Spinal cord (tissue), 10 donors: ENCODE data around the gene TLX2. TPM values are rescaled to one million over a fixed set of nuclear protein-coding genes. Genes with fewer than 3 reads are reported as not detected.
A peak's percentile ranks its signal among the peaks of the same experiment; 100 is the strongest.

Source experiments
- DNase-seq, 6 donors: peaks; one replicate each; pipeline versions ENCODE4 v3.0.0 to v3.0.0-alpha.2; 2013 to 2015; ENCODE audit warnings: low spot score in 6 of 6, low read depth in 4 of 6
- H3K27ac ChIP-seq: one replicate; pipeline ENCODE4 v1.5.1; 2013; ENCODE audit warnings: low read depth, low read length, control low read depth
- H3K27me3 ChIP-seq: one replicate; pipeline ENCODE4 v1.6.1; 2013; ENCODE audit warnings: low read length; ENCODE audit not compliant: control insufficient read depth, insufficient read depth
- H3K36me3 ChIP-seq: one replicate; pipeline ENCODE4 v1.6.1; 2013; ENCODE audit warnings: low read length; ENCODE audit not compliant: control insufficient read depth, insufficient read depth
- H3K4me1 ChIP-seq: one replicate; pipeline ENCODE4 v1.6.1; 2013; ENCODE audit warnings: low read length; ENCODE audit not compliant: control insufficient read depth, insufficient read depth
- H3K4me3 ChIP-seq: one replicate; pipeline ENCODE4 v1.5.1; 2013; ENCODE audit warnings: low read depth, low read length, control low read depth
- H3K9me3 ChIP-seq: one replicate; pipeline ENCODE4 v1.6.1; 2013; ENCODE audit warnings: low read length; ENCODE audit not compliant: control insufficient read depth, insufficient read depth
- WGBS: methylation state at CpG from one replicate; pipeline ENCODE4 v1.1.5; 2013; ENCODE audit warnings: missing lambda C conversion rate; ENCODE audit not compliant: insufficient coverage; 5-methylcytosine and 5-hydroxymethylcytosine counted together
- polyA plus RNA-seq, 2 donors: library from polyadenylated mRNA; unstranded; fragments of 120-200 nt; gene quantifications; one replicate each; pipeline ENCODE4 v1.2.1, GENCODE V29; 2013; ENCODE audit not compliant: insufficient read length in 2 of 2
- total RNA-seq, 2 donors: library from RNA; depleted of rRNA in 1 of 2; stranded (reverse); fragments of 120-200 nt in 1 of 2; fragments of >200 nt in 1 of 2; gene quantifications; one replicate each; pipeline versions ENCODE4 v1.2.3 to v1.2.4, GENCODE V29; 2013 to 2014
- donor health status: healthy.

Gene TLX2
- total and polyA plus RNA-seq, 4 donors: 0.11 to 0.69 (median 0.27) TPM; not detected in 1

GRCh38 chr2:74553892-74554819 lies 39.9 kb downstream of the TLX2 start, which contains the start of the genes DOK1 and LOXL3:
Gene DOK1, plus strand, starts transcription at chr2:74554720. Its CDS starts 35 bp downstream, at chr2:74554755.
Gene LOXL3, minus strand, starts transcription at chr2:74553942. Its CDS starts 1,308 bp downstream, at chr2:74552634.
- Histone ChIP-seq H3K27ac (peak within 1 kb of the TSS; percentile 95), H3K36me3 (peaks cover 20% of the 10 kb centered on the region), H3K4me3 (peak within 1 kb of the TSS; percentile 77), H3K4me1 (peaks cover 50% of the 10 kb centered on the region), H3K27me3 (peaks cover 25% of the 10 kb centered on the region), H3K9me3 (no peaks in the 10 kb centered on the region)
- DNase-seq: peak in 3 of 6 donors; percentile 73 to 95 (median 89)
- 0% methylated on average over 71 of the region's 73 CpGs for WGBS

- H3K36me3 ChIP-seq: peaks cover 14% of the 10 kb centered on the region
- 1% methylated on average over 54 of the region's 58 CpGs for WGBS
- H3K4me1 ChIP-seq: peaks cover 42% of the 10 kb centered on the region
- DNase-seq: no peak
- peak overlapping the region; percentile 77 for H3K4me3 ChIP-seq
- H3K27me3 ChIP-seq: peaks cover 24% of the 10 kb centered on the region
- H3K27ac ChIP-seq: peak overlapping the region; percentile 95
- no peaks in the 10 kb centered on the region for H3K9me3 ChIP-seq
Measured at GRCh38 chr2:74554820-74555531, 40.7 kb downstream of the TLX2 start.

GRCh38 chr2:74555610-74556103 lies 41.4 kb downstream of the TLX2 start:
- H3K4me3 ChIP-seq: peak overlapping the region; percentile 77
- no peak for DNase-seq
- peaks cover 31% of the 10 kb centered on the region for H3K27me3 ChIP-seq
- no peaks in the 10 kb centered on the region for H3K9me3 ChIP-seq
- peaks cover 14% of the 10 kb centered on the region for H3K36me3 ChIP-seq
- WGBS: 46% methylated on average over 17 of the region's 17 CpGs
- peak overlapping the region; percentile 95 for H3K27ac ChIP-seq
- H3K4me1 ChIP-seq: peaks cover 38% of the 10 kb centered on the region

GRCh38 chr2:74556159-74556558 lies 41.9 kb downstream of the TLX2 start:
- Histone ChIP-seq H3K27me3 (peaks cover 33% of the 10 kb centered on the region), H3K27ac (no peak overlapping the region), H3K36me3 (peaks cover 14% of the 10 kb centered on the region), H3K4me1 (peaks cover 38% of the 10 kb centered on the region), H3K9me3 (no peaks in the 10 kb centered on the region), H3K4me3 (no peak overlapping the region)
- DNase-seq: no peak
- 80% methylated on average over 14 of the region's 14 CpGs for WGBS

GRCh38 chr2:74556831-74557370 lies 42.7 kb downstream of the TLX2 start:
- Histone ChIP-seq H3K4me3 (no peak overlapping the region), H3K4me1 (peaks cover 38% of the 10 kb centered on the region), H3K36me3 (peaks cover 14% of the 10 kb centered on the region), H3K27me3 (peaks cover 39% of the 10 kb centered on the region), H3K9me3 (no peaks in the 10 kb centered on the region), H3K27ac (no peak overlapping the region)
- WGBS: 96% methylated on average over 5 of the region's 6 CpGs
- DNase-seq: no peak

- WGBS: 83% methylated on average over 6 of the region's 7 CpGs
- peaks cover 40% of the 10 kb centered on the region for H3K27me3 ChIP-seq
Measured at GRCh38 chr2:74558284-74559230, 44.3 kb downstream of the TLX2 start.

GRCh38 chr2:74559912-74560311 lies 45.7 kb downstream of the TLX2 start:
- no peak for DNase-seq
- Histone ChIP-seq H3K4me3 (no peak overlapping the region), H3K27ac (no peak overlapping the region), H3K27me3 (peaks cover 42% of the 10 kb centered on the region), H3K36me3 (peaks cover 14% of the 10 kb centered on the region), H3K9me3 (no peaks in the 10 kb centered on the region), H3K4me1 (peaks cover 9% of the 10 kb centered on the region)
- 23% methylated on average over 4 of the region's 5 CpGs for WGBS

More at GRCh38 chr2:74558284-74559230, 44.3 kb downstream of the TLX2 start:
- Histone ChIP-seq H3K4me1 (peaks cover 23% of the 10 kb centered on the region), H3K9me3 (no peaks in the 10 kb centered on the region), H3K4me3 (no peak overlapping the region), H3K36me3 (peaks cover 14% of the 10 kb centered on the region), H3K27ac (no peak overlapping the region)
- DNase-seq: no peak

GRCh38 chr2:74560591-74560990 lies 46.3 kb downstream of the TLX2 start:
- Histone ChIP-seq H3K27me3 (peaks cover 35% of the 10 kb centered on the region), H3K9me3 (no peaks in the 10 kb centered on the region), H3K4me1 (peaks cover 3% of the 10 kb centered on the region), H3K36me3 (peaks cover 14% of the 10 kb centered on the region), H3K27ac (no peak overlapping the region), H3K4me3 (no peak overlapping the region)
- DNase-seq: no peak
- 82% methylated on average over 3 of the region's 6 CpGs for WGBS
